GM18858 (cell line): ENCODE measurements around the gene GRIK5.
"Not testable (repeated sequence)": the region's sequence is repeated elsewhere in the genome, so short reads cannot be mapped to it uniquely, and the experiment has no call there.

Experiments used
- ATAC-seq: cut with Tn5 transposase; IDR thresholded peaks from one replicate; pipeline ENCODE4 v1.9.1; 2021; ENCODE audit not compliant: unreplicated experiment

The GRIK5 gene

GRCh38 chr19:41994521-41994971 is 75.5 kb downstream of the GRIK5 start:
- no peak for ATAC-seq

GRCh38 chr19:41993612-41994483 is 76.2 kb downstream of the GRIK5 start, which contains the start of gene ATP1A3:
ATP1A3 (minus strand) TSS chr19:41994230; CDS start chr19:41994076, 154 bp downstream.
- no peak for ATAC-seq

DNA sequence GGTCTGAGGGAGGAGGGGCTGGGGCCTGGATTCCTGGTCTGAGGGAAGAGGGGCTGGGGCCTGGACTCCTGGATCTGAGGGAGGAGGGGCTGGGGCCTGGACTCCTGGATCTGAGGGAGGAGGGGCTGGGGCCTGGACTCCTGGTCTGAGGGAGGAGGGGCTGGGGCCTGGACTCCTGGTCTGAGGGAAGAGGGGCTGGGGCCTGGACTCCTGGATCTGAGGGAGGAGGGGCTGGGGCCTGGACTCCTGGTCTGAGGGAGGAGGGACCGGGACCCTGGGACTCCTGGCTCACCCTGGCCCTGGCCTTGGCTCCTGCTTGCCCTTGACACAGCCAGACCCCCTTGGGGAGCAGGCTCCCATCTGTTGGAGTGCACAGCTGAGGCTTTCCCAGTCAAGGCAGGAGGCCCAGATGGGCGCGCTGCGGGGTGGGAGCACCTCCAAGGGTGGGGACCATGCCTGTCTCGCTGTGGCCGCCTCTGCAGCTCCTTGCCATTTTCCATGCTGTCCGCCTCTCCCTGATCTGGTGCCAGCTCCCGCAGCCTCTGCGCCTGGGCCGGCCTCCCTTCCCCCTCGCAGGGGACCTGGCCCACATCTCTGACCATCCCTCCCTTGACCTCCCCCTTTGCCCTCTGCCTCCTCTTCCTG is 78.0 kb downstream of the GRIK5 start:
- not testable (repeated sequence) for ATAC-seq

DNA sequence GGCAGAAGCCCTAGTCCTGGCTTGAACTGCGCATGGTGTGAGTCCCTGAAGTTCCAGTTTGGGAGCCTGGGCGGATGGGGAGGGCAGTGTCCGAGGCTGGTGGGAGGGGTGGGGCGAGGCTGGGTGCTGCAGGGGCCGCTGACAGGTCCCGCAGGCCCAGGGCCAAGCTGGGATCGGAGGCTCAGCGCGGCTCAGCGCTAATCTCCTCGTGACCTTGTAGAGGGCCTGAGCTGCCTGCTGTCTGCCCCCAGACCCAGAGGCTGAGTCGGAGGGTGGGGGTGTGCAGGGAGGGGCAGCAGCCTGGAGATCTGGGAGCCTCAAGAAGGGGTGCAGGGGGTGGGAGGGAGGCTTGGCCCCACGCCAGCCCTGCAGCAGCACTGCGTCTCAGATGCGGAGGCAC is 79.0 kb downstream of the GRIK5 start:
- ATAC-seq: no peak

DNA sequence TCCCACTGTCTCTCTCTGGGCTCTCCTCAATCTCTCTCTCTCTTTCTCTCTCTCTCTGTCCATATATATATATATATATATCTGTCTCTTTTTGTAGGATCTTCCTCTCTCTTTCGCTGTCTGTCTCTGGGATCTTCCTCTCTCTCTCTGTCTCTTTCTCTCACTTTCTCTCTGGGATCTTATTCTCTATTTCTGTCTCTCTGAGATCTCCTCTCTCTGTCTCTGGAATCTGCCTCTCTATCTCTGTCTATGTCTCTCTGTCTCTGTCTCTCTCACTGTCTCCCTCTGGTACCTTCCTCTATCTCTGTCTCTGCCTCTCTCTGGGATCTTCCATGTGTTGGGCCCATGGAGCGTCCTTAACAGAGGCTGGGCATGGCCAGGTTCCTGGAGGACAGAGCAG is 79.4 kb downstream of the GRIK5 start:
- no peak for ATAC-seq

- ATAC-seq: no peak
Observed at GRCh38 chr19:41990028-41990427, 80.0 kb downstream of the GRIK5 start.

DNA sequence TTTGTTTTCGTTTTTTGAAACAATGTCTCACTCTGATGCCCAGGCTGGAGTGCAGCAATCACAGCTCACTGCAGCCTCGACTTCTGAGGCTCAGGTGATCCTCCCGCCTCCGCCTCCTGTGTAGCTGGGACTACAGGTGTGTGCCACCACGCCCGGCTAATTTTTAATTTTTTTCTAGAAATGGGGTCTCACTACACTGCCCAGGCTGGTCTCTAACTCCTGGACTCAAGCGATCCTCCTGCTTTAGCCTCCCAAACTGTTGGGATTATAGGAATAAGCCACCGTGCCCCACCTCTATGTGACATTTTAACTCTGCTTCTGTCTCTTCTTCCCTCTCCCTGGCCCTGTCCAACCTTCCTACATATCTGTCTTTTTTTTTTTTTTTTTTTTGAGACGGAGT is 81.1 kb downstream of the GRIK5 start:
- ATAC-seq: no peak

GRCh38 chr19:41987141-41987860 is 82.7 kb downstream of the GRIK5 start:
- no peak for ATAC-seq

DNA sequence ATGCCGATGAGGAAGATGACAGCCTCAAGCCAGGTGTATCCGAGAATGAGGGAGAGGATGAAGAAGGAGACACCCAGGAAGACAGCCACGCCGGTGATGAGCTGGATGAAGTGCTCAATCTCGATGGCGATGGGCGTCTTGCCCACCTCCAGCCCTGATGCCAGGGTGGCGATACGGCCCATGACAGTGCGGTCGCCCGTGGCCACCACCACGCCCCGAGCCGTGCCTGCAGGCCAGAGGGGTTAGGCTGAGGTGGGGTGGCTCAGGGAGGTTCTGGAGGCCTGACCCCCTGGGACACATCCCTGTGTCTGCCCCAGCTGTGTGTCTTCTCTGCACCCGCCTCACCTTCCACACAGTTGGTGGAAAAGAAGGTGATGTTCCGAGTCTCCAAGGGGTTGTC is 85.0 kb downstream of the GRIK5 start:
- no peak for ATAC-seq

GRCh38 chr19:41981724-41982123 is 88.3 kb downstream of the GRIK5 start:
- no peak for ATAC-seq

GRCh38 chr19:41978470-41978869 is 91.5 kb downstream of the GRIK5 start:
- no peak for ATAC-seq

- no peak for ATAC-seq
Observed at GRCh38 chr19:41977916-41978315, 92.1 kb downstream of the GRIK5 start.

- ATAC-seq: no peak
Observed at GRCh38 chr19:41974652-41975051, 95.4 kb downstream of the GRIK5 start.

DNA sequence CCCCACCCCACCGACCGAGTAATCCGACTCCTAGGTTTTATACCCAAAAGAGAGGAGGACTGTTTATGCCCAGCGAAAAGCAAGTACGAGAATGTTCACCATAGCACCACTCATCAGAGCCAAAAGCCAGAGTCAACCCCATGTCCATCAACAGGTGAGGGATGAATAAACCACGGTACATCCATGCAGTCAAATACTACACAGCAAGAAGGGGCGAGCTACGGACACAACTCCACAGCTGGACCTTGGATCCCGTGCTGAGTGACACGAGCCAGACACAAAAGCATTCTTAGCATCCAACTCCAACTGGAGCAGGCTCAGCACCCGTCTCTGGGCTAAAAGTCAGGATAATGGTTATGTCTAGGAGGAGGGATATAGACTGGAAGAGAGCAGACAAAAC is 98.6 kb downstream of the GRIK5 start:
- ATAC-seq: no peak

GRCh38 chr19:41969772-41970458 is 100.1 kb downstream of the GRIK5 start:
- ATAC-seq: no peak

DNA sequence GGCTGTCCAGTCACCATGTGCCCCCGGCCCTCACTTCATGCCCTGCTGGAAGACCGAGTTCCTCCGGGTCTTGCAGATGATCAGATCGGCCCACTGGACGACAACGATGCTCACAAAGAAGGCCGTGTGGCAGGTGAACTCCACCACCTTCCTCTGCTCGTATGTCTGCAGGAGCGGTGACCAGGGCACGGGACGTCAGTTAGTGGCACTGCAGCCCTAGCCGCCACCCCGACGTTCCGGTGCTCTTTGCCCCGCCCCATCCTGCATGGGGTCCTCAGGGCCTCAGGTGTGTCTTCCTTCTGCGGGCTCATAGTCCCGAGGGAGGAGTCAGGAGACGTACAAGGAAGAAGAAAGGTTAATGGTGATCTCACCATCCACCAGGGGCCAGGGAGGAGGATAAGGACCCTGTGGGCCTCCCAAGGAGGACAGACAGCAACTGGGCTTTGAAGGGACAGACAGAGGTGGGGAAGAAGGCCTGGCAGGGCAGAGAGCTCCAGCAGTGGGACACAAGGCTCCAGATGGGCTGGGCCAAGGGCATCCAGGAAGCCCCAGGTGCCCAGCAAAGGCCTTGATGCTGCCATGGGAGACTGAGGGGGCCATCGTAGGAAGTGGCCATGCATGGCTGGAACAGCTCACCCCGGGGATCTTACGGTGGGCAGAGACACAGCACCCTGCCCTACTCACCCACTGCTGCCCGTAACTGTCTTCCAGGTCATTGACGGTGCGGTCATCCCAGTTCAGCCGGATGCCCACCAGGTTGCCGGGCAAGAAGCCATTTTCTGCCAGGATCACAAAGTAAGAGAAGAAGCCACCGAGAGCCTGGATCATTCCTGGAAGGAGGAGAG is 101.0 kb downstream of the GRIK5 start:
- no peak for ATAC-seq

DNA sequence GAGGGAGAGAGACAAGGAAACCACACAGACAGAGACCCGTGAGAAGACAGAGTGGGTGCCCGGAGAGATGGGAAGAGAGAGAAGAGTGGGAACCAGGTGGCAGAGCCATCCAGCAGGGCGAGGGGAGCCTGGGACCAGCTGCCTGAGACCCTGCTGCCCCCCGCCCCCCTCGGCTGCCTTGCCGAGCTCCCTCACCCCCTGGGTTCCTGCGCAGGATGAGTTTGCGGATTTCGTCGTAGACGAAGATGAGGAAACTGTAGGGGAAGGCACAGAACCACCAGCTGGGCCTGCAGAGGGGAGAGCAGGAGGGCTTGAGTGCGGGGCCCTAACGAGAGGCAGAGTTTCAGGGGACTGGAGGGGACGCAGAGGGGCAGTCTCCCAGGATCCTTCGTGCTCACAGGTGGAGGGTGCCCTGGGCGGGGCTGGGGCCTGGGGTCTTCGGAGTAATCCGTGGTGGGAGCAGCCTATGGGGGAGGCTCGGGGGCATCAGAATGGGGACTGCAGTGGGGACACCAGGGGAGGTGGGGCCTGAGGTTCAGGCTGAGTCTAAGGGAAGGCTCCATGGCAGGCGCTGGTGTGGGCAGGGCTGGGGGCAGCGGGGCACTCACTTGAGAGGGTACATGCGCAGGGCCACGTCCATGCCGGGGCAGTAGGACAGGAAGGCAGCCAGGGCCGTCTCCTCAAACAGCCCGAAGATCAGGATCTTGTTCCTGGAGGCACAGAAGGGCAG is 102.8 kb downstream of the GRIK5 start:
- ATAC-seq: no peak

- ATAC-seq: no peak
Observed at GRCh38 chr19:41965106-41965505, 104.9 kb downstream of the GRIK5 start.

- no peak for ATAC-seq
Observed at GRCh38 chr19:41960973-41961372, 109.0 kb downstream of the GRIK5 start.
